ENCODE results near the gene PLEKHG4B.
"Not testable (repeated sequence)": the region's sequence is repeated elsewhere in the genome, so short reads cannot be mapped to it uniquely, and the experiment has no call there.

PLEKHG4B gene

GRCh38 chr5:162190-162564, 70.2 kb downstream of the PLEKHG4B start:
- Histone ChIP-seq H3K4me2 (ENCODE audit: low read length) (no peak overlapping the region), H3K27me3 (ENCODE audit: control insufficient read depth, insufficient read depth, low read length) (no peaks in the 10 kb centered on the region), H3K27ac (no peak overlapping the region), H3K4me1 (no peaks in the 10 kb centered on the region), H3K9me3 (ENCODE audit: control insufficient read depth, low read length) (no peaks in the 10 kb centered on the region), H3K79me2 (no peaks in the 10 kb centered on the region), H2AFZ (no peak overlapping the region), H3K36me3 (ENCODE audit: control insufficient read depth, insufficient read depth, low read length) (no peaks in the 10 kb centered on the region), H3K4me3 (ENCODE audit: low read depth, low read length) (no peak overlapping the region), H3K9ac (no peak overlapping the region)
- TF ChIP-seq, protein P1, sequence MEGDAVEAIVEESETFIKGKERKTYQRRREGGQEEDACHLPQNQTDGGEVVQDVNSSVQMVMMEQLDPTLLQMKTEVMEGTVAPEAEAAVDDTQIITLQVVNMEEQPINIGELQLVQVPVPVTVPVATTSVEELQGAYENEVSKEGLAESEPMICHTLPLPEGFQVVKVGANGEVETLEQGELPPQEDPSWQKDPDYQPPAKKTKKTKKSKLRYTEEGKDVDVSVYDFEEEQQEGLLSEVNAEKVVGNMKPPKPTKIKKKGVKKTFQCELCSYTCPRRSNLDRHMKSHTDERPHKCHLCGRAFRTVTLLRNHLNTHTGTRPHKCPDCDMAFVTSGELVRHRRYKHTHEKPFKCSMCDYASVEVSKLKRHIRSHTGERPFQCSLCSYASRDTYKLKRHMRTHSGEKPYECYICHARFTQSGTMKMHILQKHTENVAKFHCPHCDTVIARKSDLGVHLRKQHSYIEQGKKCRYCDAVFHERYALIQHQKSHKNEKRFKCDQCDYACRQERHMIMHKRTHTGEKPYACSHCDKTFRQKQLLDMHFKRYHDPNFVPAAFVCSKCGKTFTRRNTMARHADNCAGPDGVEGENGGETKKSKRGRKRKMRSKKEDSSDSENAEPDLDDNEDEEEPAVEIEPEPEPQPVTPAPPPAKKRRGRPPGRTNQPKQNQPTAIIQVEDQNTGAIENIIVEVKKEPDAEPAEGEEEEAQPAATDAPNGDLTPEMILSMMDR (IDR thresholded peaks at IDR 0.05) = no peak

- Histone ChIP-seq H3K79me2 (no peaks in the 10 kb centered on the region), H3K9me3 (ENCODE audit: control insufficient read depth, low read length) (no peaks in the 10 kb centered on the region), H3K27ac (no peak overlapping the region), H3K36me3 (ENCODE audit: control insufficient read depth, insufficient read depth, low read length) (no peaks in the 10 kb centered on the region), H3K4me2 (ENCODE audit: low read length) (no peak overlapping the region), H2AFZ (no peak overlapping the region), H3K4me3 (ENCODE audit: low read depth, low read length) (no peak overlapping the region), H3K9ac (no peak overlapping the region), H3K4me1 (no peaks in the 10 kb centered on the region), H3K27me3 (ENCODE audit: control insufficient read depth, insufficient read depth, low read length) (no peaks in the 10 kb centered on the region)
- TF ChIP-seq, protein P1 (IDR thresholded peaks at IDR 0.05) = no peak
Measured at GRCh38 chr5:162565-163337, 70.8 kb downstream of the PLEKHG4B start.

DNA sequence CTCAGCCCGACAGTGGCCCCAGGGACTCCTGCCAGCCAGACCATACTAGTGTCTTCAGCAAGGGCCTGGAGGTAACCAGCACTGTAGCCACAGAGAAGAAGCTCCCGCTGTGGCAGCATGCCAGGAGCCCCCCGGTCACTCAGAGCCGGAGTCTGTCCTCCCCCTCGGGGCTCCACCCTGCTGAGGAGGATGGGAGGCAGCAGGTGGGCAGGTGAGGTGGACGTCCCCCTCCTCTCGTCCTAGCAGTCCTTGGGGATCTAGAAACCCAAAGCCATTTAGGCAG, 71.3 kb downstream of the PLEKHG4B start:
- TF ChIP-seq, protein P1 (IDR thresholded peaks at IDR 0.05) = no peak
- H3K36me3 ChIP-seq (ENCODE audit: control insufficient read depth, insufficient read depth, low read length) = no peaks in the 10 kb centered on the region
- no peak overlapping the region for H3K4me3 ChIP-seq (ENCODE audit: low read depth, low read length)
- no peak overlapping the region for H3K4me2 ChIP-seq (ENCODE audit: low read length)
- no peak overlapping the region for H3K27ac ChIP-seq
- no peaks in the 10 kb centered on the region for H3K27me3 ChIP-seq (ENCODE audit: control insufficient read depth, insufficient read depth, low read length)
- no peak overlapping the region for H2AFZ ChIP-seq
- no peak overlapping the region for H3K9ac ChIP-seq
- no peaks in the 10 kb centered on the region for H3K9me3 ChIP-seq (ENCODE audit: control insufficient read depth, low read length)
- no peaks in the 10 kb centered on the region for H3K4me1 ChIP-seq
- no peaks in the 10 kb centered on the region for H3K79me2 ChIP-seq

DNA sequence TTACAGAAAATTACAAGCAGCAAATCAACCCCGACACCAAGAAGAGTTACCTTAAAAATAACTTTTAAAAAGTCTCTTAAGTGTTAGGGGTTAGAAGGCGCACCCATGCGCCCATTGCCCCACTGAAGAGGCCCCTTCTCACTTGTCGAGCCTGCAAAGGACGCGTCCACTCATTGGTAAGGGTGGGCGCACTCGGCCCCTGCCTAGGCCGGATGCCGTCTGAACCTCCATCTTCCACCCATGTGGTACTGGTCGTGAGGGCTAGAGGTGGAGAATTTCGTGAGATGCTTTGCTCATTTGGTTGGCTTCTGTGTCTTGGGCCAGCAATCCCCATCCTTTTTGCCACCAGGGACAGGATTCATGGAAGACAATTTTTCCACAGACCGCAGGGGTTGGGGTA, 71.9 kb downstream of the PLEKHG4B start:
- Histone ChIP-seq H3K27ac (no peak overlapping the region), H3K9ac (no peak overlapping the region), H3K9me3 (ENCODE audit: control insufficient read depth, low read length) (no peaks in the 10 kb centered on the region), H2AFZ (no peak overlapping the region), H3K4me3 (ENCODE audit: low read depth, low read length) (no peak overlapping the region), H3K27me3 (ENCODE audit: control insufficient read depth, insufficient read depth, low read length) (no peaks in the 10 kb centered on the region), H3K4me2 (ENCODE audit: low read length) (no peak overlapping the region), H3K79me2 (no peaks in the 10 kb centered on the region), H3K36me3 (ENCODE audit: control insufficient read depth, insufficient read depth, low read length) (no peaks in the 10 kb centered on the region), H3K4me1 (no peaks in the 10 kb centered on the region)
- TF ChIP-seq, protein P1 (IDR thresholded peaks at IDR 0.05) = no peak

DNA sequence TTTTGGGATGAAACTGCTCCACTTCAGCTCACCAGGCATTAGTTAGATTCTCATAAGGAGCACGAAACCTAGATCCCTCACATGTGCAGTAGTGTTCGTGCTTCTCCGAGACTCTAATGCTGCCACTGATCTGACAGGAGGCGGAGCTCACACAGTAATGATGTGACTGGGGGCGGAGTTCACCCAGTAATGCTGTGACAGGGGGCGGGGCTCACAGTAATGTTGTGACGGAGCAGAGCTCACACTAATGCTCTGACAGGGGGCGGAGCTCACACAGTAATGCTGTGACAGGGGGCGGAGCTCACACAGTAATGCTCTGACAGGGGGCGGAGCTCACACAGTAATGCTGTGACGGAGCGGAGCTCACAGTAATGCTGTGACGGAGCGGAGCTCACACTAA, 72.3 kb downstream of the PLEKHG4B start:
- H3K79me2 ChIP-seq = no peaks in the 10 kb centered on the region
- no peak overlapping the region for H2AFZ ChIP-seq
- no peaks in the 10 kb centered on the region for H3K9me3 ChIP-seq (ENCODE audit: control insufficient read depth, low read length)
- no peak overlapping the region for H3K4me3 ChIP-seq (ENCODE audit: low read depth, low read length)
- no peaks in the 10 kb centered on the region for H3K36me3 ChIP-seq (ENCODE audit: control insufficient read depth, insufficient read depth, low read length)
- no peak overlapping the region for H3K27ac ChIP-seq
- H3K9ac ChIP-seq = no peak overlapping the region
- TF ChIP-seq, protein P1 (IDR thresholded peaks at IDR 0.05) = no peak
- H3K4me2 ChIP-seq (ENCODE audit: low read length) = no peak overlapping the region
- H3K4me1 ChIP-seq = no peaks in the 10 kb centered on the region
- no peaks in the 10 kb centered on the region for H3K27me3 ChIP-seq (ENCODE audit: control insufficient read depth, insufficient read depth, low read length)

GRCh38 chr5:164783-165182, 72.8 kb downstream of the PLEKHG4B start:
- not testable (repeated sequence) for H3K4me3 ChIP-seq (ENCODE audit: low read depth, low read length); H3K4me2 ChIP-seq (ENCODE audit: low read length); H3K27me3 ChIP-seq (ENCODE audit: control insufficient read depth, insufficient read depth, low read length); H3K4me1 ChIP-seq; H3K79me2 ChIP-seq; H3K36me3 ChIP-seq (ENCODE audit: control insufficient read depth, insufficient read depth, low read length); H2AFZ ChIP-seq; H3K9ac ChIP-seq; H3K9me3 ChIP-seq (ENCODE audit: control insufficient read depth, low read length); H3K27ac ChIP-seq
